Stimulated activated naive CD8-positive, alpha-beta T cell treated with anti-CD3 and anti-CD28 coated beads, Interleukin-15, Interleukin-2, amounts not matched to agents 100 U/mL and 50 U/mL, for 24 hours (primary cell): ENCODE data around the gene NCBP2L.
"Not testable (repeated sequence)": the region's sequence is repeated elsewhere in the genome, so short reads cannot be mapped to it uniquely, and the experiment has no call there.

Experiments
- ATAC-seq: fragments of 150-1000 bp; cut with Tn5 transposase; one replicate; pipeline ENCODE4 v1.10.0; 2021
- DNase-seq: peaks from one replicate; pipeline ENCODE4 v3.0.0; 2021

NCBP2L gene

GRCh38 chrX:107810053-107810452 lies 32.5 kb downstream of the NCBP2L start:
- ATAC-seq, DNase-seq: not testable (repeated sequence)

- DNase-seq, result no peak
- ATAC-seq, result no peak
Measured at GRCh38 chrX:107818900-107819521, 41.5 kb downstream of the NCBP2L start.

- ATAC-seq (no peak), DNase-seq (no peak)
Measured at GRCh38 chrX:107823042-107823441, 45.5 kb downstream of the NCBP2L start.

GRCh38 chrX:107823456-107823855 lies 45.9 kb downstream of the NCBP2L start:
- DNase-seq, result no peak
- ATAC-seq, result no peak

- DNase-seq, result no peak
- peak; percentile 65 for ATAC-seq
Measured at GRCh38 chrX:107825698-107826237, 48.2 kb downstream of the NCBP2L start, which contains the start of gene MID2. MID2 (plus strand) TSS chrX:107825866; CDS start chrX:107826427, 561 bp downstream.

- ATAC-seq, result peak; percentile 50
Measured at GRCh38 chrX:107826238-107827029, 48.9 kb downstream of the NCBP2L start.

GRCh38 chrX:107827030-107827831 lies 49.7 kb downstream of the NCBP2L start:
- ATAC-seq (no peak), DNase-seq (no peak)

More at GRCh38 chrX:107826238-107827029, 48.9 kb downstream of the NCBP2L start:
- peak; percentile 41 for DNase-seq

- DNase-seq (no peak), ATAC-seq (peak; percentile 38)
Measured at GRCh38 chrX:107827852-107828251, 50.3 kb downstream of the NCBP2L start.

GRCh38 chrX:107829878-107830277 lies 52.3 kb downstream of the NCBP2L start:
- DNase-seq, result no peak
- ATAC-seq, result no peak

- DNase-seq (no peak), ATAC-seq (no peak)
Measured at GRCh38 chrX:107831071-107831730, 53.7 kb downstream of the NCBP2L start.

GRCh38 chrX:107834275-107835201 lies 57.0 kb downstream of the NCBP2L start:
- no peak for DNase-seq

GRCh38 chrX:107836958-107837357 lies 59.4 kb downstream of the NCBP2L start:
- no peak for ATAC-seq

More at GRCh38 chrX:107834275-107835201, 57.0 kb downstream of the NCBP2L start:
- ATAC-seq, result no peak

GRCh38 chrX:107840971-107841370 lies 63.4 kb downstream of the NCBP2L start:
- ATAC-seq (no peak), DNase-seq (no peak)

More at GRCh38 chrX:107836958-107837357, 59.4 kb downstream of the NCBP2L start:
- no peak for DNase-seq

GRCh38 chrX:107842715-107843400 lies 65.3 kb downstream of the NCBP2L start:
- no peak for DNase-seq
- ATAC-seq, result no peak
